C4-2B (cell line): Measurements from ENCODE around the gene RGS11.
"Not testable (repeated sequence)": the region's sequence is repeated elsewhere in the genome, so short reads cannot be mapped to it uniquely, and the experiment has no call there.

Experiments
- H3K27ac ChIP-seq: fragments of 450-650 bp; 2 replicates; pipeline ENCODE4 v1.5.1; 2017
- CTCF ChIP-seq: fragments of 450-650 bp; conservative IDR thresholded peaks from 2 replicates; pipeline ENCODE4 v1.5.1; 2017; ENCODE audit warnings: mild to moderate bottlenecking
- ZFX ChIP-seq: fragments of 450-650 bp; IDR thresholded peaks from 2 replicates; pipeline ENCODE4 v1.6.1; 2017

Gene RGS11

GRCh38 chr16:243348-243747 is 32.4 kb downstream of the RGS11 start:
- TF ChIP-seq CTCF = no peak
- no peak for TF ChIP-seq ZFX
- no peak overlapping the region for H3K27ac ChIP-seq

DNA sequence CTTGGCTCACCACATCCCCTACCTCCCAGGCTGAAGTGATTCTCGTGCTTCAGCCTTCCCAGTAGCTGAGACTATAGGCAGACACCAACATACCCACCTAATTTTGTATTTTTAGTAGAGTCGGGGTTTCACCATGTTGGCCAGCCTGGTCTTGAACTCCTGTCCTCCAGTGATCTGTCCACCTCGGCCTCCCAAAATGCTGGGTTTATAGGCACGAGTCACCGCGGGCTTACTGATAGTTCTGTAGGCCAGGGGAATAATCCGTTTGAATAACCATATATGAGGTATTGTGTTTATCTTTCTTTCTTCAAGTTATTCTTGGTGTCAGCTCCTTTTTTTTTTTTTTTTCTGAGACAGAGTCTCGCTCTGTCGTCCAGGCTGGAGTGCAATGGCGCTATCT is 33.5 kb downstream of the RGS11 start:
- H3K27ac ChIP-seq = no peak overlapping the region
- TF ChIP-seq ZFX (no peak), CTCF (no peak)

DNA sequence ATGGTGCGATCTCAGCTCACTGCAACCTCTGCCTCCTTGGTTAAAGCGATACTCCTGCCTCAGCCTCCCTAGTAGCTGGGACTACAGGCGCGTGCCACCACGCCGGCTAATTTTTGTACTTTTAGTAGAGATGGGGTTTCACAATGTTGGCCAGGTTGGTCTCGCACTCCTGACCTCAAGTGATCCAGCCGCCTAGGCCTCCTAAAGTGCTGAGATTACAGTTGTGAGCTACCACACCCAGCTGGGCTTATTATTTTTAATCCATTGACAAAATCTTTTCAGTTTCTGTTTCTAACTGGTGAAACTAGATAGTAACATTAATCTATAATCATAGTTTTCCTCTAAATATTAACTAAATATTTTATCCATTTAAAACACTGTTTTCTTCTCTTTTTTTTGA is 35.2 kb downstream of the RGS11 start:
- TF ChIP-seq CTCF (no peak), ZFX (no peak)
- H3K27ac ChIP-seq = no peak overlapping the region

GRCh38 chr16:239948-240277 is 35.8 kb downstream of the RGS11 start:
- TF ChIP-seq ZFX (no peak), CTCF (no peak)
- no peak overlapping the region for H3K27ac ChIP-seq

- peak within 1 kb of the TSS; percentile 96 for H3K27ac ChIP-seq
- peak; percentile 72 for TF ChIP-seq CTCF
- TF ChIP-seq ZFX = peak; percentile 88
These were observed 41.1 kb downstream of the RGS11 start, which contains the start of gene FAM234A for GRCh38 chr16:234468-235305. TSS of gene FAM234A (plus strand) at chr16:234821. CDS start at chr16:254414, 19,593 bp downstream.

DNA sequence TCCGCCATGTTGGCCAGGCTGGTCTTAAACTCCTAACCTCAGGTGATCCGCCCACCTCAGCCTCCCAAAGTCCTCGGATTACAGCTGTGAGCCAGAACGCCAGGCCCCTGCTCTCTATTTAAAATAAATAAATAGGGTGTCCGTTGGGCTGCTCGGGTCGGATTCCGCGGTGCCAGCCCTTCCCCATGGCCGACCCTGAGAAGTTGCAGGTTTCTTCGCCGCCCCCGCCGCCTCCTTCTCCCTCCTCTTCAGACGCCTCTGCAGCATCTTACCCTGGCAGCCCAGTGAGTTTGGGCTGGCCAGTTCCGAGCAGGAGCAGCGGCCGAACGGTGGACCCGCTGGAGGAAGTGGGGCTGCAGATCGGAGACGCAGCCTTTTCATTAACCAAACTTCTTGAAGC is 44.8 kb downstream of the RGS11 start:
- TF ChIP-seq CTCF (no peak), ZFX (no peak)
- H3K27ac ChIP-seq = no peak overlapping the region

GRCh38 chr16:230351-230750 is 45.4 kb downstream of the RGS11 start:
- H3K27ac ChIP-seq = not testable (repeated sequence)

DNA sequence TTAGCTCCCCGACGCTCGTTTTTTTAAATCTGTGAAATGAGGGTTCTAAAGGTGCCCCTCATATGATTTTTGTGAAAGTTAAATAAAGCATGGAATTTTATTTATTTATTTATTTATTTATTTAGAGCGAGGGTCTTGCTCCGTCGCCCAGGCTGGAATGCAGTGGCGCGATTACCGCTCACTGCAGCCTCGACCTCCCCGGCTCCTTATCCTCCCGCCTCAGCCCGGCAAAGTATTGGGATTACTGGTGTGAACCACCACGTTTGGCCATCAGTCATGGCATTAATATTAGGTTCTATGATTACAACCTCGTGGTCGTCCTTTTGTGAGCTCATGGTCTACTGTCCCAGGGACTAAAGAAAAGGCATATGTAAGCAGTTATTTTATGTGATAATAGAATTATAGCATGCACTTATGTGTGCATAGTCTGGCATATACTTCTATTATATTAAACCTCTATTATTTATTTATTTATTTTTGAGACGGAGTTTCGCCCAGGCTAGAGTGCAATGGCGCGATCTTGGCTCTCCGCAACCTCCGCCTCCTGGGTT is 45.9 kb downstream of the RGS11 start:
- no peak for TF ChIP-seq ZFX
- TF ChIP-seq CTCF = no peak
- H3K27ac ChIP-seq = no peak overlapping the region; the same call in 1 of the 2 replicates
